Uterus (tissue), 2 donors: ENCODE measurements around the gene FMN1.

Source experiments
- CTCF ChIP-seq, 4 experiments: fragments of 200-600 bp in 2 of 4; fragments of 450-650 bp in 2 of 4; sonication (generic) in 2 of 4; IDR thresholded peaks; one replicate each; pipeline ENCODE4 v1.5.1; 2016 to 2019; ENCODE audit warnings: antibody characterized with exemption in 4 of 4, mild to moderate bottlenecking in 2 of 4, moderate library complexity in 1 of 4
- POLR2A ChIP-seq, 2 donors: fragments of 450-650 bp; IDR thresholded peaks; one replicate each; pipeline ENCODE4 v1.6.1; 2016; ENCODE audit warnings: antibody characterized with exemption in 2 of 2, mild to moderate bottlenecking in 1 of 2, moderate library complexity in 1 of 2

GRCh38 chr15:32861761-32862160, 332.8 kb downstream of the FMN1 start:
- TF ChIP-seq CTCF (IDR thresholded peaks at IDR 0.05): no peak
- TF ChIP-seq POLR2A (IDR thresholded peaks at IDR 0.05): no peak
